ENCODE results near the gene YEATS2.

YEATS2 gene

DNA sequence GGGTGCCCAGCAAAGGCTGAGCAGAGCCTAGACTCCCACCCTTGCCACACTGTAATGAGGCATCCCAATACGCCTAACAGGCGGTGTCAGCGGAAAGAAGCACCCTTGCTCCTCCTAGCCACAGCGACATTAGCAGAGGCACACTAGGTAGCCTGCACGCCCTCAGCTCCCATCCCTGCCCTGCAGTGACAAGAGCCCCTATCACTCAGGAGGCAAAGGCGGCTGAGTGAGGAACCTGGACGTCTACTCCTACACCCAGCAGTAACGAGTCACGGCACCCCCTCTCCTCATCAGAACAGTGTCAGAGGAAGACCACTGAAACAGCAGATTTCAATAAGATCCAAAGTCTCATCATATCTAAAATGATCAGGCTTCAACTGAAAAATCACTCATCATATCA is 139.8 kb downstream of the YEATS2 start:
- DNase-seq (ENCODE audit: low spot score): no peak

DNA sequence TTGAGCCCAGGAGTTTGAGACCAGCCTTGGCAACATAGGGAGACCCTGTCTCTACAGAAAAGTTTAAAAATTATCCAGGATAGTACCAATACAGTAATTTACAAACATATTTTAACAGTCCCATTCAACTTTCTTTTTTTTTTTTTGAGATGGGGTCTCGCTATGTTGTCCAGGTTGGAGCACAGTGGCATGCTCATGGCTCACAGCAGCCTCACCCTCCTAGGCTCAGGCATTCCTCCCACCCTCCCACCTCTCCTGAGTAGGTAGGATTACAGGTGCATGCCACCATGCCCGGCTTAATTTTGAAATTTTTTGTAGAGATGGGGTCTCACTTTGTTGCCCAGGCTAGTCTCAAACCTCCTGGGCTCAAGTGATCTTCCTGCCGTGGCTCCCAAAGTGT is 140.3 kb downstream of the YEATS2 start:
- DNase-seq (ENCODE audit: low spot score): no peak

DNA sequence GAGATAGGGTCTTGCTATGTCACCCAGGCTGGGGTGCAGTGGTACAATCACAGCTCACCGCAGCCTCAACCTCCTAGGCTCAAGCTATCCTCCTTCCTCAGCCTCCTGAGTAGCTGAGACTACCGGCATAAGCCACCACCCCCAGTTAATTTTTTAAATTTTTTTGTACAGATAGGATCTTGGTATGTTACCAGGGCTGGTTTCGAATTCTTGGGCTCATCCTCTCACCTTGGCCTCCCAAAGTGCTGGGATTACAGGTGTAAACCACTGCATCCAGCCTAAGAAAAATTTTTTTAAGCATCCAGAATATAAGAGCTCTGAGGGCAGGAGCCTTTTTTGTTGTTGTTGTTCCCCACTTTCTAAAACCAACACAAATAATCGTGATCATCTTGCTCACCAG is 142.2 kb downstream of the YEATS2 start:
- DNase-seq (ENCODE audit: low spot score): no peak

DNA sequence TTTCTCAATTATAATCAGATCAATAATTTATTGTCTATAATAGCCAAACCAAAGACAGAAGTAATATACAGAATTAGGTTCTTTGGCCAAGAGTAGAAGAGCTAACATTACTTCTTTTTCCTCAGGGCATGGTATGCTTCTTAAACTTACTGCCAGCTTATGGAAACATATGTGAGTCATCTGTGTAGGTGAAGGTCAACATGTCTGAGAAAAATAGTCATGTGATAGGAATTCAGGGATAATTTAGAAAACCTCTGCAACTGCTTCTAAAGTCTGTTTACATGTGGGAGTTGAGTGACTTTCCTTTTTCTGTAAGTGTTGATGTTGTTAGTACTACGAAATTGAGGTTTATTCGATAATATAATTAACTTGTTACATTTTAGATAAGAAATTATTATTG is 147.0 kb downstream of the YEATS2 start:
- DNase-seq (ENCODE audit: low spot score): no peak

DNA sequence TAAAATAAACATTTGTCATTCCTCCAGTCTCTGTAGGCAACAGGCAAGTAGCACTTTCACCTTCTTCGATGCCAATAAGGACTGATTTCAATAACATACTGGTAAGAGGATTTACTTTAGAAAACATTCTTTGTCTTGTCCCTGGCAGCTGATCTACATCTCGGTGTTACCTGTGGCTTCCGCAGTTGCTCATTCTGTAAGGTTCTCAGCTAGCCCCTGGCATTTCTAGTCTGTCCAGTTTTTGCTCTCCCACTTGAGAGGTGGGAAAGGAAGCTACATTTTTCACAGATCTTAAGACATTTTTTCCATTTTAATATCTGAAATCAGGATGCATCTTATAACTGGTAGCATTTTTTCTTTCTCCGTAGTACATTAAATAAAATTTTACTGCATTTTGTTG is 147.5 kb downstream of the YEATS2 start:
- no peak for DNase-seq (ENCODE audit: low spot score)

DNA sequence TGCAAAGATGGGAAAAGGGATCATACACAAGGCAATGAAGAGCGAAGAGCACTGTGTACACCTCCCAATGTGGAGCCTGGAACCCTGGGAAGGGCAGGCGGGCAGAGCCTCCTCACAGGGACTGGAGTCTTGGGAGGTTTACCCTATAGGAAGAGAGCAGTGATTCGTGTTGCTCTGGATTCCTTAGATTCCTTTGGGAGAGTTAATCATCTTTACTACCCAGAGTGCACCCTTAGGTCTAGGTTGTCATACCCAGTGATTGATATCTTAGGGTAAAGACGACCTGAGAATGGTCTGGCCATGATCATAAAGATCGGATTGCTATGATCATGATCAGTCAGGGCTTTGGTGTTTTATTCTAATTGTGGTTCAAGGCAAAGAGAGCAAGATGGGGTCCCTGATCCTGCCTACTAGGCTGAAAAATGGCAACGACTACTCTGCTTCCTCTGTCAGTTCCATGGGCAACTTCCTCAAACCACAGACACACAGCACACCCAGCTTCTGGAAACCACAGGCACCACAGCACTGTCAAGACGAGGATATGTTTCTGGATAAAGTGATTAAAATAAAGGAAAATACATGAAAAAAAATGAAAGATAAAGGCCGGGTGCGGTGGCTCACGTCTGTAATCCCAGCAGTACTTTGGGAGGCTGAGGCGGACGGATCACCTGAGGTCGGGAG is 148.2 kb downstream of the YEATS2 start:
- no peak for DNase-seq (ENCODE audit: low spot score)

DNA sequence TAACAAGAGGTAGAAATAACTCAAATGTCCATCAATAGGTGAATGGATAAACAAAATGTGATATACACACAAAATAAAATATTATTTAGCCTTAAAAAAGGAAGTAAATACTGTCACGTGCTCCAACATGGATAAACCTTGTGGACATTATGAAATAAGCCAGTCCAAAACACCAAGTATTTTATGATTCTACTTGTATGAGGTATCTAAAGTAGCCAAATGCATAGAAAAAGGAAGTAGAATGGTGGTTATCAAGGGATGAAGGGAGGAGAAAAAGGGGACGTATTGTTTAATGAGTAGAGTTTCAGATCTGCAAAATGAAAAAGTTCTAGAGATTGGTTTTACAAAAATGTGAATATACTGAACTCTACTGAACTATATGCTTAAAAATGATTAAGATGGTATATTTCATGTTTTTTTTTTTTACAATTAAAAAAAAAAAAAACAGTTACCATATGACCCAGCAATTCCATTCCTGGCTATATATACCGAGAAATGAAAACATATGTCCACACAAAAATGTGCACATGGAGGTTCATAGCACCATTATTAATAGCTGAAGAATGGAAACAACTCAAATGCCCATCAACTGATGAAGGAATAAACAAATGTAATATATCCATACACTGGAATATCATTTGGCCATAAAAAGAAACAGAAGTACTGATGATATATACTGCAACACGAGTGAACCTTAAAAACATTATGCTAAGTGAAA is 156.9 kb downstream of the YEATS2 start:
- DNase-seq (ENCODE audit: low spot score): no peak

DNA sequence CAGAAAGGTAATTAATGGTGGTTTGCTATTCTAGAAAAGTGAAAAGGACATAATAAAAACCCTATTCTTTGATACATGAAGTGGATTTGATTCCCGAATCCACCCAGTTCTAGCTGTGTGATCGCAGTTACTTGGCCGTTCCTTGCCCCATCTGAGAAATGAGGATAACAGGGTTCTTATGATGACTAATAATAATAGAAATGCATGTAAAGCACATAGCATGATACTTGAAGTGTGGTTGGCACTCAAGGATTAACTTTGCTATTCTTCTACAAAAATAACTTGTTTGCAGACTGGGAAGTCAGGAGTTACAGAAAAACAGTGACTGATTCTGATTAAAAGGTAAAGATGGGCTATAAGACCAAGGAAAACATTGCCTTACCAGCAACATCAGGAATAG is 160.3 kb downstream of the YEATS2 start:
- DNase-seq (ENCODE audit: low spot score): no peak
